NCI-H1694 treated with DMSO at 0.1 percent for 48 hours (cell line): ENCODE measurements around the gene GPN2.

Source experiments
- DNase-seq: peaks from one replicate; lab custom pipeline; 2025; lab: John Stamatoyannopoulos, UW

GPN2 gene

DNA sequence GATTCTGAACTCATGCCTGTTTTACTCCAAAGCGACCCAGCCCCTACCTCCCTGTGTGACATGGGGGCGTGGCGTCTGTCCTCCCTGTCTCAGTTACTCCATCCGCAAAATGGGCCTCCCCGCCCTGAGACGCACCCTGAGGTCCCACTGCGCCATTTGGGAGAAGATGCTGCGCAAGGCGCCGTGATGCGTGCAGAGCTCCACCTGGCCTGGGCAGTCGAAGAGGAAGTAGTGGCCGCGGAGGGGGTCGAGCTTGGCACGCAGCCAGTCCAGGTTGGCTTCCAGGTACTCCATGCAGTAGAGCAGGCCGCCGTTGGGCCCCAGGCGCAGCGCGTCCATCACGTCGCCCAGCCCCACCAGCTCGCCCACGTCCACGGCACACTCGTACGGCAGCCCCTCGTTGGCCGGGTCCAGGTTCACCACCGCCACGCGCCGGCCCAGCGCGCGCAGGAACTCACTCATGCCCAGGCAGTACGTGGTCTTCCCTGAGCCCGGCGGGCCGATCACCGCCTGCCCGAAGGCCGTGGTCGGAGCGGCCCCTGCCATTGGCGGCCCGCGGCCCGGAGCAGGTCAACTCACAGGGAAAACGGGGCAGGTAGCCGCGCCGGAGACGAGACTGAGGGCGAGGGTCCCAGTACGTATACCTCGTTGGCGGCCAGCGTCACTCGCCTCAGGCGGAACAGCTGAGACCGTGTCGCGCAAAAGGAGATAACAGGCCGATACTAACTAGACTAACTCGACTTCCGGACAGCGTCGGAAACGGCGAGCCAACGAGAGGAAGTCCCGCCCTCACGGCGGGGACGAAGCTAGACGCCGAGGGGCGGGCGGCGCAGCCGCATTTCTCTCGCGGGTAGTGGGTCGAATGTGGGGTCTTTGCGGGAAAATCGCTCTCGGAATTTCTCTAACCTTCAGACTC, at the start of gene GPN2:
Gene GPN2, minus strand, starts transcription at position 733 of the 916 bp plus-strand sequence. Its CDS starts 187 bp downstream, at position 546.
- DNase-seq, result peak; percentile 15

- no peak for DNase-seq
Measured at GRCh38 chr1:26938659-26939025, 48.6 kb upstream of the GPN2 start.

GRCh38 chr1:26938004-26938658, 48.0 kb upstream of the GPN2 start:
- no peak for DNase-seq

- DNase-seq, result no peak
Measured at GRCh38 chr1:26936823-26937222, 46.7 kb upstream of the GPN2 start.

- no peak for DNase-seq
Measured at GRCh38 chr1:26932531-26932930, 42.4 kb upstream of the GPN2 start.

DNA sequence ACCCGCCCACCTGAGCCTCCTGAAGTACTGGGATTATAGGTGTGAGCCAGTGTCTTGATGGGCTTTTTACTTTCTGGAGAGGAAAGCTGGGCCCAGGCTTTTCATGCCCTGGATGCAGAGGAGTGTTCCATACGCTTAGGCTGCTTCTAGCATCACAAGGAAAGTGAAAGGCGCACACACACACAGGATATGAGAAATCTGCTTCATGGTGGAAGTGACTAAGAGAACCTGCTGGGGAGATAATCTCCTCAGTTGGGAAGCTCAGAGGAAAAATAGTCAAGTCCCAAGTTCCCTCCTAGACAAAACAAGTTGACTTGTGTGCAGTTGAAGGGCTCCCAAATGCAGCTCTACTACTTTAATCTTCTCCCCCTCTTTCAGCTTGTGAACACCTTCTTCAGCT, 33.6 kb upstream of the GPN2 start:
- no peak for DNase-seq

GRCh38 chr1:26922901-26923300, 32.8 kb upstream of the GPN2 start:
- no peak for DNase-seq

GRCh38 chr1:26922431-26922729, 32.3 kb upstream of the GPN2 start:
- no peak for DNase-seq

DNA sequence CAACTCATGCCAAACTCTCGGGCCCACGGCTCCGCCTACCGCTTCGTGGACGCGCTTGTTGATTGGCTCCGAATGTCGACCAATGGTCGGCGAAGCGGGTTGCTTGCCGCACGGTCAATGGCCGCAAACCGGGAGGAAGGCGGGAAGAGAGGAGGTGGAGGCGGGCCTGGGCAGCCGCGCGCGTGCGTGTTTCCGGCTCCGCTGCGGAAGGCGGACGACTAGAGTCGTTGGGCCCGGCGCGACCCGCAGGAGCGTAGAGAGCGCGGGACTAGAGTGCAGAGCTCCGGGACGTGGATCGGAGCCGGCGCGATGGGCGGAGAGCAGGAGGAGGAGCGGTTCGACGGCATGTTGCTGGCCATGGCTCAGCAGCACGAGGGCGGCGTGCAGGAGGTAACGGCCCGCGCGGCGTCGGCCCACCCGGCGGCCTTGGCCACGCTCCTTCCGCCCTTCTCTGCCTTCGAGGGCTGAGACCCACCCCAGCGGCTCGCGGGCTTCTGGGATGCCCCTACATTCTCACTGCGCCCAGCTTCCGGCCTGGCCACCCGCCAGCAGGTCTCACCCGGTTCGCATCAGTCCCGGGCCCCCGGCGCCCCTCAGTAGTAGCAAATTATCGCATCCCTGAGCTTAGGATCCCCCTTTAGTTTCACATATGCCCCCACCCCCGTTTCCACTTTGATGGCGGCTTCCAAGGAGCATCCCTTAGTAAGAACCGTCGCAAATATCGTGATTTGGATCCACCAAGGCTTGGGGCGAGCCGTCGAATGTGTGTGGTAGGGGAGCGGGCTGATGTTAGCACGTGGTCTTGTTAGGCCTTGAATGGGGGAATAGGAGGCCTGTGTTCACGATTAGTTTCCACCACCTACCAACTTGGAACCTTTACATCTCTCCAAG, 31.7 kb upstream of the GPN2 start, which contains the start of gene NUDC:
Gene NUDC, plus strand, starts transcription at position 204 of the 891 bp plus-strand sequence. Its CDS starts 106 bp downstream, at position 310.
- DNase-seq, result peak; percentile 83

GRCh38 chr1:26921126-26921539, 31.1 kb upstream of the GPN2 start:
- no peak for DNase-seq

DNA sequence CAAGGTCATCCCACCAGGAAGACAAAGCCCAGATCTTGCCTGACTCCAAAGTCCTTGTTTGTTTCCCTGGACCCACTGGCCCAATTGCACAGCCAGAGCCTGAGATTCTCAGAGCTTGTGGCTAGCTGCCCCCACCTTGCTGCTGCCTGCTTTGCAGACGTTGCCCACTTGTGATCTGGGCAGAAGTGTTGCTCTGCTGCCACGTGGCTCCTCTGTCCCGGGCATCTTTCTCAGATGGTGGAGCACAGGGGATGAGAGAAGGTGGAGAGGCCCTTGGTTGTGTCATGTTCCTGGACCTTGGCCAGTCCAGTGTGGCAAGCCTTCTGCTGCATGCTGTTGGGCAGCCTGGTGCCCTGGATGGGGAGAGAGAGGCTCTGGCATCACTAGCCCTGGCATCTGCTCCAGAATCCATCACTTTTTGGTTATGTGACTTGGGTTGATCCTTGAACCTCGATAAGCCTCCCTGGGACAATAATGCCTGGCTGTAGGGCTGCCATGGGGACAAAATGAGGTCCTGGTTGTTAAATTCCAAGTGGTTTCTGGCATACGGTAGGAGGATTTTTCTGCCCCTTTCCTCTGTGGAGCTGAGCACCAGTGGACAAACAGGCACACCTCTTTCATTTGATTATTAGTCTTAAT, 25.2 kb upstream of the GPN2 start:
- DNase-seq, result no peak

- DNase-seq, result no peak
Measured at GRCh38 chr1:26913754-26914619, 23.9 kb upstream of the GPN2 start, which contains the start of gene NR0B2. Gene NR0B2 (minus strand): TSS chr1:26913975. CDS start chr1:26913940, 35 bp downstream.

GRCh38 chr1:26913389-26913753, 23.3 kb upstream of the GPN2 start:
- no peak for DNase-seq

DNA sequence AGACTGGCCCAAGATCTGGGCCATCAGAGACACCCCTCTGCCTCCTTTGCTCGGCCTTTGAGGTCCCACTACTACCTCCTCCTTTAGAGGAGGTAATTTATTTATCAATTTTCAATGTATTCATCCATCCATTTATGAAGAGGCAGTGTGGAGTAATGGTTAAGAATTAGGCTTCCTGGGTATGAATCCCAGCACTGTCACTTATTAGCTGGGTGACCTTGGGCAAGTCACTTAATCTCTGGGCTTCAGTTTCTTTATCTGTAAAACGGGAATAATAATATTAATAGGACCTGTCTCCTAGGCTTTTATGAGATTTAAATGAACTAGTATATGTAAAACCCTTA, 22.0 kb upstream of the GPN2 start:
- DNase-seq, result no peak

DNA sequence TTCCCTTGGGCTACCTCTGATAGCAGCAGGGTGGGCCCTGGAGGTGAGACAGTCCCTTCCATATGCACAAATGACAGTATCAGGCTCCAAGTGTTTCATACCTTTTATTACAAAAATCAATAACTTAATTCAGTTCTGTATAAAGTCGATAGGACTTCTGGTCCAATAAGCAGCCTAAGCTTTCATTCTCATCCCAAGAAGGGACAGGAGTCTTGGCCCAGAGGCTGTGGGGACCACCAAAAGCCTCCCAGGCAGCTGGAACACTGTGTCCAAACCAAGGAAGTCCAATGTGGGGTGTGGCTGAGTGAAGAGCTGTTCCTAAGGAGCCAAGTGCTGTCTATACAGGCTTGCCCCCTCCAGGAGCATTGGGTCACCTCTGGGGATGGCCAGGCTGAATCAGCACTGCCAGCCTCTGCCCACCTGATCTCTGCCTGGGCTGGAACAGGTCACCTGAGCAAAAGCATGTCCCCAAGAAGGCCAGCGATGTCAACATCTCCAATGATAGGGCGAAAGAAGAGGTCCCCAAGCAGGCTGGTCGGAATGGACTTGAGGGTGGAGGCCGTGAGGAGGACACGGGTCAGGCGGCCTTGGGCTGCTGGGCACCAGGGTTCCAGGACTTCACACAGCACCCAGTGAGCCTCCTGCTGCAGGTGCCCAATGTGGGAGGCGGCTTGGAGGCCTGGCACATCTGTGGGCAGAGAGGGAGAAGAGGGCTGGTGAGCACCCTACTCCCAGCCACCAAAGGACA, 21.5 kb upstream of the GPN2 start:
- no peak for DNase-seq

- no peak for DNase-seq
Measured at GRCh38 chr1:26910343-26911160, 20.5 kb upstream of the GPN2 start.

DNA sequence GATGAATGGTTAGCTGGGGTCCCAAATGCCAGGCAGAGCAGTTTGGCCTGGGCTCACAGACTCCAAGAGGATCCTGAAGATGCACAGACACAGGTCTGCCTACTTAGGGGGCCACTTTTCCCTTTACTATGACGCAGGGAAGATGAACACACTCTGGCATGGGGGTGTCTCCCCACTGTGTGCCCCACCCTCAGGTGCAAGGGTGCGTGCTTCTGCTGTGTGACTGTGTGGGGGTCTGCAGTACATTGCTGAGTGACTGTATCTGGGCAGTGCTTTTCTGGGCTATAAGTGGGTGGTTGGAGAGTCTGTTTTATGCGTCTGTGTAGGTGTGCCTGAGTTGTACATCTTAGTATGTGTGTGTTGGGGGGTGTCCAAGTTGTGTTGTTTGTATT, 19.9 kb upstream of the GPN2 start:
- DNase-seq, result no peak

GRCh38 chr1:26907071-26907917, 17.2 kb upstream of the GPN2 start:
- DNase-seq, result no peak
